CD14-positive monocyte (primary cell): ENCODE results near the gene POLRMT. TPM values are rescaled to one million over a fixed set of nuclear protein-coding genes. Genes with fewer than 3 reads are reported as not detected.
"Not testable (repeated sequence)": the region's sequence is repeated elsewhere in the genome, so short reads cannot be mapped to it uniquely, and the experiment has no call there.

Experiments used
- DNase-seq, 3 donors: peaks; one replicate each; pipeline ENCODE4 v3.0.0-alpha.2; 2011 to 2022
- H2AFZ ChIP-seq: 2 replicates; pipeline ENCODE4 v1.6.0; 2012; ENCODE audit warnings: mild to moderate bottlenecking, low read depth, low read length, inconsistent platforms; ENCODE audit not compliant: insufficient read depth, poor library complexity, severe bottlenecking
- H3K27ac ChIP-seq, 2 donors: 1 replicate in 1 of 2; 2 replicates in 1 of 2; pipeline ENCODE4 v1.5.1; 2012 to 2013; ENCODE audit warnings: low read length in 2 of 2, control low read depth in 1 of 2, inconsistent platforms in 1 of 2, low read depth in 1 of 2, mild to moderate bottlenecking in 1 of 2
- H3K27me3 ChIP-seq, 2 donors: one replicate each; pipeline versions ENCODE4 v1.6.0 to v1.6.1; 2011 to 2013; ENCODE audit warnings: low read length in 2 of 2; ENCODE audit not compliant: control insufficient read depth in 2 of 2, insufficient read depth in 2 of 2
- H3K36me3 ChIP-seq, 2 donors: replicated peaks in 1 of 2; 1 replicate in 1 of 2; 2 replicates in 1 of 2; pipeline versions ENCODE4 v1.5.1 to v1.6.1; 2012 to 2013; ENCODE audit warnings: low read length in 2 of 2, control low read depth in 1 of 2, inconsistent platforms in 1 of 2, mild to moderate bottlenecking in 1 of 2; ENCODE audit not compliant: insufficient read depth in 2 of 2, control insufficient read depth in 1 of 2
- H3K4me1 ChIP-seq, 2 donors: 1 replicate in 1 of 2; 2 replicates in 1 of 2; pipeline versions ENCODE4 v1.5.1 to v1.6.1; 2012 to 2013; ENCODE audit warnings: low read length in 2 of 2, control low read depth in 1 of 2, inconsistent platforms in 1 of 2, mild to moderate bottlenecking in 1 of 2, moderate library complexity in 1 of 2; ENCODE audit not compliant: insufficient read depth in 2 of 2, control insufficient read depth in 1 of 2
- H3K4me2 ChIP-seq: replicated peaks from 2 replicates; pipeline ENCODE3; 2012; ENCODE audit warnings: low read length, moderate library complexity, mild to moderate bottlenecking; ENCODE audit not compliant: poor library complexity, severe bottlenecking; ENCODE audit errors: extremely low read depth
- H3K4me3 ChIP-seq, 3 experiments: fragments of 200-600 bp in 1 of 3; sonication (generic) in 1 of 3; replicated peaks in 1 of 3; 1 replicate in 2 of 3; 2 replicates in 1 of 3; pipeline ENCODE4 v1.5.1; 2011 to 2013; ENCODE audit warnings: low read length in 3 of 3, mild to moderate bottlenecking in 3 of 3, control low read depth in 2 of 3, low read depth in 2 of 3, inconsistent platforms in 1 of 3, moderate library complexity in 1 of 3
- H3K79me2 ChIP-seq: 2 replicates; pipeline ENCODE4 v1.6.0; 2012; ENCODE audit warnings: mild to moderate bottlenecking, control low read depth, inconsistent platforms, low read length, moderate library complexity; ENCODE audit not compliant: insufficient read depth
- H3K9ac ChIP-seq: 2 replicates; pipeline ENCODE4 v1.6.0; 2017; ENCODE audit warnings: low read length, mild to moderate bottlenecking; ENCODE audit not compliant: insufficient read depth, poor library complexity, severe bottlenecking
- H3K9me3 ChIP-seq, 2 donors: replicated peaks in 1 of 2; 1 replicate in 1 of 2; 2 replicates in 1 of 2; pipeline versions ENCODE4 v1.5.1 to v1.6.1; 2012 to 2013; ENCODE audit warnings: low read length in 2 of 2, control low read depth in 1 of 2; ENCODE audit not compliant: control insufficient read depth in 1 of 2, insufficient read depth in 1 of 2
- H4K20me1 ChIP-seq: 2 replicates; pipeline ENCODE4 v1.6.0; 2012; ENCODE audit warnings: mild to moderate bottlenecking, low read length, control low read depth, moderate library complexity; ENCODE audit not compliant: insufficient read depth
- H3K27ac Mint-ChIP-seq, 7 donors: one replicate each; pipeline ENCODE4 v1.8.0; 2020; ENCODE audit warnings: mild to moderate bottlenecking in 7 of 7, mixed read lengths in 7 of 7, moderate library complexity in 6 of 7, inconsistent platforms in 2 of 7
- H3K27me3 Mint-ChIP-seq, 3 donors: one replicate each; pipeline ENCODE4 v1.8.0; 2021 to 2022; ENCODE audit warnings: low read depth in 3 of 3, mild to moderate bottlenecking in 3 of 3, mixed read lengths in 3 of 3, moderate library complexity in 3 of 3, inconsistent platforms in 1 of 3
- H3K36me3 Mint-ChIP-seq, 2 donors: one replicate each; pipeline ENCODE4 v1.8.0; 2020; ENCODE audit warnings: mixed read lengths in 2 of 2, inconsistent platforms in 1 of 2, mild to moderate bottlenecking in 1 of 2
- H3K4me1 Mint-ChIP-seq: one replicate; pipeline ENCODE4 v1.8.0; 2020; ENCODE audit warnings: mild to moderate bottlenecking, mixed read lengths
- H3K4me3 Mint-ChIP-seq, 2 donors: one replicate each; pipeline ENCODE4 v1.8.0; 2020; ENCODE audit warnings: mild to moderate bottlenecking in 2 of 2, mixed read lengths in 2 of 2, moderate library complexity in 1 of 2
- H3K9me3 Mint-ChIP-seq, 7 donors: one replicate each; pipeline ENCODE4 v1.8.0; 2020 to 2022; ENCODE audit warnings: mixed read lengths in 7 of 7, mild to moderate bottlenecking in 6 of 7, moderate library complexity in 6 of 7, inconsistent platforms in 2 of 7
- CTCF ChIP-seq: fragments of 200-600 bp; IDR thresholded peaks from one replicate; pipeline ENCODE4 v1.8.0; 2022; ENCODE audit warnings: antibody characterized with exemption, mild to moderate bottlenecking
- WGBS: methylation state at CpG from one replicate; pipeline ENCODE4 v1.1.5; 2013; ENCODE audit warnings: missing lambda C conversion rate; ENCODE audit not compliant: insufficient coverage; 5-methylcytosine and 5-hydroxymethylcytosine counted together
- intact Hi-C, 2 donors: fragments of 100-400 bp; cut with micrococcal nuclease; formaldehyde crosslinking; loops; one replicate each; pipeline versions ENCODE4 v1.15.0 to v1.15.1; 2023
- polyA plus RNA-seq, 3 donors: library from polyadenylated mRNA; depleted of rRNA in 1 of 3; unstranded in 2 of 3; stranded (reverse) in 1 of 3; fragments of 300-500 nt in 2 of 3; fragments of >200 nt in 1 of 3; fragmentation: Illumina TruSeq in 2 of 3; gene quantifications; 1 replicate in 2 of 3; 2 replicates in 1 of 3; pipeline ENCODE4 v1.2.3, GENCODE V29; 2012 to 2021

The POLRMT gene
- polyA plus RNA-seq, 3 donors, result 16.2 to 40.5 (median 17.6) TPM

- no peak for DNase-seq
- Histone ChIP-seq H2AFZ (no peak overlapping the region), H3K4me3 (no peak overlapping the region), H3K9ac (no peak overlapping the region), H3K79me2 (peaks cover 8% of the 10 kb centered on the region), H3K27me3 (peaks cover 0 to 30% of the 10 kb centered on the region in 2 donors), H3K4me2 (no peak overlapping the region), H3K9me3 (no peaks in the 10 kb centered on the region), H4K20me1 (no peaks in the 10 kb centered on the region), H3K27ac (no peak overlapping the region), H3K4me1 (peaks cover 58 to 68% of the 10 kb centered on the region in 2 donors), H3K36me3 (no peaks in the 10 kb centered on the region)
- Mint-ChIP-seq H3K27me3 (peaks cover 17 to 46% (median 32%) of the 10 kb centered on the region in 3 donors), H3K27ac (no peak overlapping the region), H3K9me3 (peaks cover 0 to 3% (median 0%) of the 10 kb centered on the region in 7 donors), H3K4me1 (peaks cover 62% of the 10 kb centered on the region), H3K4me3 (peak overlapping the region in 1 of 2 donors; percentile 81), H3K36me3 (peaks cover 3 to 4% of the 10 kb centered on the region in 2 donors)
- TF ChIP-seq CTCF, result no peak
- intact Hi-C loops, result no loop called here
- WGBS, result 91% methylated on average over 30 of the region's 38 CpGs
Observed at GRCh38 chr19:674282-675151, 41.2 kb upstream of the POLRMT start.

GRCh38 chr19:670609-671075, 37.3 kb upstream of the POLRMT start:
- Mint-ChIP-seq H3K4me3 (no peak overlapping the region), H3K27me3 (peaks cover 13 to 17% (median 13%) of the 10 kb centered on the region in 3 donors), H3K27ac (peak overlapping the region in 1 of 7 donors; percentile 35), H3K36me3 (peaks cover 3 to 7% of the 10 kb centered on the region in 2 donors), H3K4me1 (peaks cover 65% of the 10 kb centered on the region), H3K9me3 (peaks cover 2 to 10% (median 6%) of the 10 kb centered on the region in 7 donors)
- Histone ChIP-seq H3K27me3 (peaks cover 0 to 12% of the 10 kb centered on the region in 2 donors), H4K20me1 (no peaks in the 10 kb centered on the region), H3K36me3 (no peaks in the 10 kb centered on the region), H2AFZ (no peak overlapping the region), H3K27ac (no peak overlapping the region), H3K4me1 (peaks cover 62 to 70% of the 10 kb centered on the region in 2 donors), H3K79me2 (no peaks in the 10 kb centered on the region), H3K4me2 (no peak overlapping the region), H3K9ac (no peak overlapping the region), H3K4me3 (no peak overlapping the region), H3K9me3 (no peaks in the 10 kb centered on the region)
- WGBS, result 71% methylated on average over 9 of the region's 9 CpGs
- DNase-seq, result no peak
- intact Hi-C loops, result no loop called here
- TF ChIP-seq CTCF, result peak; percentile 29

- Mint-ChIP-seq H3K9me3 (peaks cover 2 to 10% (median 6%) of the 10 kb centered on the region in 7 donors), H3K4me3 (peak overlapping the region; percentile 52 to 89), H3K4me1 (peaks cover 74% of the 10 kb centered on the region), H3K27ac (peak overlapping the region in 5 of 7 donors; percentile 67 to 92 (median 89))
- H3K27me3 ChIP-seq, H3K27ac ChIP-seq, H3K9ac ChIP-seq, H3K79me2 ChIP-seq, H3K36me3 Mint-ChIP-seq, H3K27me3 Mint-ChIP-seq, H3K9me3 ChIP-seq, DNase-seq, intact Hi-C loops, H3K36me3 ChIP-seq, H4K20me1 ChIP-seq: not testable (repeated sequence)
- H3K4me3 ChIP-seq, result peak overlapping the region in 1 of 3 experiments; percentile 30
- peak overlapping the region; percentile 29 for H2AFZ ChIP-seq
- H3K4me2 ChIP-seq, result peak overlapping the region; percentile 31
- WGBS, result 7% methylated on average over 7 of the region's 12 CpGs
- peaks cover 72 to 83% of the 10 kb centered on the region in 2 donors for H3K4me1 ChIP-seq
Observed at GRCh38 chr19:668675-669434, 35.5 kb upstream of the POLRMT start.
